Stimulated activated CD4-positive, alpha-beta T cell treated with anti-CD3 and anti-CD28 coated beads, Interleukin-2, amount 100 ng/mL, for 48 hours (primary cell): ENCODE results near the gene SEZ6L2.
A peak's percentile ranks its signal among the peaks of the same experiment; 100 is the strongest.
"Not testable (repeated sequence)": the region's sequence is repeated elsewhere in the genome, so short reads cannot be mapped to it uniquely, and the experiment has no call there.

Source experiments
- DNase-seq, 2 donors: peaks; one replicate each; pipeline ENCODE4 v3.0.0-alpha.2; 2020

The SEZ6L2 gene

GRCh38 chr16:29909851-29910250 is 10.5 kb upstream of the SEZ6L2 start:
- DNase-seq: not testable (repeated sequence)

GRCh38 chr16:29909391-29909790 is 10.0 kb upstream of the SEZ6L2 start:
- no peak for DNase-seq

GRCh38 chr16:29908719-29909220 is 9.4 kb upstream of the SEZ6L2 start:
- no peak for DNase-seq

- DNase-seq: no peak
These were observed 8.6 kb upstream of the SEZ6L2 start for GRCh38 chr16:29907973-29908372.

DNA sequence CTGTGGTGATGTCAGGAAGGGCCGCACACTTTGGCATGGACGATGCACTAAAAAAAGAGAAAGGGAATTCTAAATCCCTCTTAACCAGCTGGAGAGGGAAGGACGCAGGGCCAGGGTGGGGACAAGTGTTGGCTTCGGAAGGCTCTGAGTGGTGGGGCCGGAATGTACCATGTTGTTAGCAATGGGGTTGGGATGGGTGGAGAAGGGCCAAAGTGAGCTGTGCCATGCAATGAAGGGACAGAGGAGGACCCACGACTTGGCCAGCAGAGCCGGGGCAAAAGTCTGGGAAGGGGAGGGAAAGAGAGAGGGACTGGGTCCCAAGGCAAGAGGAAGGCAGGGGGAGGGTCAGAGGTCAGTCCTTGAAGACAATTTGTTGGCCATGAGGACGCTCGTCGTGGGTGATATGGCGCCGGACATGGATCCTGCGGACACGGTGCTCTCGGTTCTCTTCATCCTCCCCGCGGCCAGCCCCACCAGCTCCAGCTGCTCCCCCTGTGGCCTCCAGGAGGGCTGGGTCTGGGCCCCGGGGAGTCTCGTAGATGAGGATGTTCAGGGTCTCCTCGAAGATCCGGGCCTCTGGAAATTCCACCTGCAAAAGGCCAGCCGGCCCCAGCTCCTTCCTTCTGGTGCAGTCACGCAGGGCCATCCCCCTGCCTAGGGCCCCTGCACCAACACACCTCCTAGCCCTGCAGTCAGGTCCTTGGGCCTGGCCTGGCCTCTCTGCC is 7.3 kb upstream of the SEZ6L2 start:
- DNase-seq: no peak

DNA sequence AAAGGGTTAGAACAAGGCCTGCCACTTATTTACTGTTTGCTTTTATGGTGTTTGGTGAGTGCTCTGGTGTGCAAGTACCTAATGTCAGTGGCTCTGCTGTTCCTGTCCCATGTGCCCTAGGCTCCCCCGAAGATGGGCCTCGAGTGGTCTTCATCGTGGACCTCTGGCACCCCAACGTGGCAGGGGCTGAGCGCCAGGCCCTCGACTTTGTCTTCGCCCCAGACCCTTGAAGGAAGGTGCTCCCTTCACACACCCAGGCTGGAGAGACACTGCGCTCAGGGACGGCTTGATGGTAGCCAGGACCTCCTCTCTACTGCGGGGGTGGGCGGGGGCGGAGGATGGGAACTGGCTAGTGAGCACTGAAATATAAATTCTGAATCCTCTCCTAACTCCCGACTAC is 6.3 kb upstream of the SEZ6L2 start:
- no peak for DNase-seq

GRCh38 chr16:29904947-29905346 is 5.6 kb upstream of the SEZ6L2 start:
- no peak for DNase-seq

DNA sequence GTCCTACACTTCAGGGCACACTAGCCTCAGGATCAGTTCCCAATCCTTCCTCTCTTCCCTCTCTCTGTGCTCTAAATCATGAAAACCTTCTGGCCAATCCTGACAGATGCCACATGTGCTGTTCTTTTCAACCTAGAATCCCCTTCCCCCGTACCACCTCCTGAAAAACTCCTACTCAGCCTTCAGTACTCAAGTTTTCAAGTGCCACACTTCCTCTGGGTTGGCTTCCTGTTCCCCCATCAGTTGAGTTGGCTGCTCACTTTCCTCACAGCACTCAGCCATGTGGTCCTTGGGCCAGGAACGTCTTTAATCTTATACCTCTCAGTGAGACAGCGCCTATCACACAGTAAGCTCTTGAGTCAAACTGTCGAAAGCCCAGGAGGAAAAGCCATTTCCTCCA is 4.2 kb upstream of the SEZ6L2 start:
- DNase-seq: no peak

DNA sequence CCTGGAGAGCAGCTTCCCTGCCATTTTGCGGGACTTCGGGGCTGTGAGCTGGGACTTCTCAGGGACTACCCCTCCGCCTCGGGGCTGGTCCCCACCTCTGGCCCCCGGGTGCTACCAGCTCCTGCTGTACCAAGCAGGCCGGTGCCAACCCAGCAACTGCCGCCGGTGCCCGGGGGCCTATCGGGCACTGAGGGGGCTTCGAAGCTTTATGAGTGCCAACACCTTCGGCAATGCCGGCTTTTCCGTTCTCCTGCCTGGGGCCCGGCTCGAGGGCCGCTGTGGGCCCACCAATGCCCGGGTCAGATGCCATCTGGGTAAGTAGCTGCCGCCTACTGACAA is 2.2 kb upstream of the SEZ6L2 start:
- DNase-seq: no peak

DNA sequence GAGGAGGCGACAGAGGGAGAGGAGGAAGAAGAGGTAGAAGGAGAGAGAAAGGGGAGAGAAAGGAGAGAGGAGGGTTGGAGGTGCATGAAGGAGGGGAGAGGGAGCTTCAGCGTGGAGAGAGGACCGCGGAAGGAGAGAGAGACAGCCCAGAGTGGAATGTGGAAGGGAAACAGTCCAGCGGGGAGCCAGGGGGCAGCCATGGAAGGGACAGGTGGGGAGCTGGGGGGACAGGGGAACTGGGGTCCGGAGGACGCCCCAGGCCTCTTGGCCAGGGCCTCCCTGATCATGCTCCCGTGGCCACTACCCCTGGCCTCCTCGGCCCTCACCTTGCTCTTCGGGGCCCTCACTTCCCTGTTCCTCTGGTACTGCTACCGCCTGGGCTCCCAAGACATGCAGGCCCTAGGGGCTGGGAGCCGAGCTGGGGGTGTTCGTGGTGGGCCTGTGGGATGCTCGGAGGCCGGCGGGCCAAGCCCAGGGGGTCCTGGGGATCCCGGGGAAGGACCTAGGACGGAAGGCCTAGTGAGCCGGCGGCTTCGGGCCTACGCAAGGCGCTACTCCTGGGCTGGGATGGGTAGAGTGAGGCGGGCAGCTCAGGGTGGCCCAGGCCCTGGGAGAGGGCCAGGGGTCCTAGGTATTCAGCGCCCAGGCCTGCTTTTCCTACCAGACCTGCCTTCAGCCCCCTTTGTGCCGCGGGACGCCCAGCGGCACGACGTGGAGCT is 1.7 kb upstream of the SEZ6L2 start:
- no peak for DNase-seq

GRCh38 chr16:29900102-29900887 is 945 bp upstream of the SEZ6L2 start, which contains the start of gene ASPHD1:
TSS of gene ASPHD1 (plus strand) at chr16:29900488. CDS start at chr16:29900972, 484 bp downstream.
- peak in 1 of 2 donors; percentile 66 for DNase-seq

GRCh38 chr16:29898804-29899515 is 390 bp downstream of the SEZ6L2 start:
- DNase-seq: no peak

- DNase-seq: no peak
These were observed 1.1 kb downstream of the SEZ6L2 start for GRCh38 chr16:29898135-29898803.

- no peak for DNase-seq
These were observed 2.0 kb downstream of the SEZ6L2 start for GRCh38 chr16:29897333-29897732.

DNA sequence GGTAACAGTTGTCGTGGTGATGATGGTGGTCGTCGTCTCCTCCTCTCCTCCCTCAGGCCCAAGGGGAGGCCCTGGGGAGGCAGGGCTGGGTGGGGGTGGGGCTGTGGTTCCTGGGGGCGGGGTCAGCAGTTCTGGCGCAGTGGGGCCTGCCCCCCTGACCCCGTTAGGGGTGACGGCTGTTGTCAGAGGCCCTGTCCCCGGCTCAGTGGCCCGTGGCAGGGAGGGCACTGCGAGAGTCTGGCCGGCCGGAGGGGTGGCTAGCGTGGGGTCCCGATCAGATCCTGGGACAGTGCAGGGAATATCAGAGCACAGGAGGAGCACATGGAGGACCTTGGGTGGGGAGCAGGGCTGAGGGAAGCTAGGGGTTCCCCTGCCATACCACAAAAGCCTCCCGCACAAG is 2.5 kb downstream of the SEZ6L2 start:
- no peak for DNase-seq

DNA sequence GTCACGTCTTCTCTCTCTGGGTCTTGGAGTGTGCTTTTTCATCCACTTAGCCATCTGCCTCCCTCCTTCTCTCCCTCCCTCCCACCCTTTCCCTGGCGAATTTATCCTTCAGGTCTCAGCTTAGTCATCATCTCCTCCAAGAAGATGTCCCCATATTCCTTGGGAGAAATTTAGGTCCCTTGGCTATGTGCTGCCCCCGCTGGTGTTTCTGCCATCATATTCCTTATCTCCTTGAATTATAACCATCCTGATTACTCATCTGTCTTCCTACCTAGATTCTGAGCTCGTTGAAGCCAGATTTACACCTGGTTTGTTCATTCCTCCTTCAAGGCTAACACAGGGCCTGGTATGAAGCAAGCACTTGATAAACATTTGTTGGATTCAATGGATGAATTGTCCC is 5.0 kb downstream of the SEZ6L2 start:
- DNase-seq: no peak

DNA sequence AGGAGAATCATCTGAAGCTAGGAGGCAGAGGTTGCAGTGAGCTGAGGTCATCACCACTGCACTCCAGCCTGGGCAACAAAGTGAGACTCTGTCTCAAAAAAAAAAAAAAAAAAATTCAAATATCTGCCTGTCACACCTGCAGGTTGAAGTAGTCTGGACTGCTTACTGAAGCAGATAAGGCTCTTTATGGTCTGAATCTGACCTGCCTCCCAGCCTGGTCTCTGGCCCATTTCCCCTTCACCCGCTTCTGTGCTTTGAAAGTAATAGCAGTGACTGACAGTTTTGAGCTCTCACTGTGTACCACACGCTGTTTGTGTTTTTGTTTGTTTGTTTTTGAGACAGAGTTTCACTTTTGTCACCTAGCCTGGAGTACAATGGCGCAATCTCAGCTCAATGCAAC is 5.8 kb downstream of the SEZ6L2 start:
- DNase-seq: no peak

GRCh38 chr16:29892458-29892813 is 6.9 kb downstream of the SEZ6L2 start:
- DNase-seq: no peak

GRCh38 chr16:29891525-29892457 is 7.6 kb downstream of the SEZ6L2 start:
- DNase-seq: no peak

DNA sequence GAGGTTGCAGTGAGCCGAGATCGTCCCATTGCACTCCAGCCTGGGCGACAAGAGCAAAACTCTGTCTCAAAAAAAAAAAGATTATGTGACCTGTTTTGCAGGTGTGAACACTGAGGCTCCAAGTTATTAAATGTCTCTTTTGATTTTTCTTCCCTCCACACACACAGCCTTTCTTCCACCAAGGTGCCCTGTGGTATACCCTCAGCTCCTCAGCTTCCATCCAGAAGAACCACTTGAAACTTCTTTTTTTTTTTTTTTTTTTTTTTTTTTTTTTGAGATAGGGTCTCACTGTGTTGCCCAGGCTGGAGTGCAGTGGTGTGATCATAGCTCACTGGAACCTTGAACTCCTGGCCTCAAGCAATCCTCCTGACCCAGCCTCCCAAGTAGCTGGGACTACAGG is 10.0 kb downstream of the SEZ6L2 start:
- not testable (repeated sequence) for DNase-seq

DNA sequence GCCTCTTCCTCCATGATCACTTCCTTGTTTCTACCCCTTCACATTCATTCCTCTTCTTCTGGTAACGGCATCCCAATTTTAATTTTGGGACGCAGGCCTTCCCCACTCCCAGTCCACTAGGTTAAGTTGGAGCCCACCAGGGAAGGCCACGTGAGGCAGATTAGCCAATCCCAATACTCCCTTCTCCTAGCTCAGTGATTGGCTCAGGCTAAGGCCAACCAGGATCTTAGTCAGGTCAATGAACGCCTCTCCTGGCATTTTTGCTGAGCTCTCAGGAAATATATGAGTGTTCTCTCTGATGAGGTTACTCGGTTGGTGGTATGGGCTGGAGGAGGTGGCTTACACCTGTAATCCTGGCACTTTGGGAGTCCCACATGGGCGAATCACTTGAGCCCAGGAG is 15.4 kb downstream of the SEZ6L2 start:
- DNase-seq: no peak
